SK-N-SH (cell line): ENCODE results near the gene NKD1. TPM values are rescaled to one million over a fixed set of nuclear protein-coding genes. Genes with fewer than 3 reads are reported as not detected.

Source experiments
- CTCF ChIA-PET: fragments of 300-600, 350-600 bp; formaldehyde crosslinking; extraction: SDS; loops from one replicate; lab custom pipeline; 2021; lab: Yijun Ruan, JAX
- POLR2A ChIA-PET: fragments of 350-600 bp; sonication (Branson Sonifier 250); formaldehyde crosslinking; extraction: SDS; loops from one replicate; lab custom pipeline; 2020; ENCODE audit warnings: antibody characterized with exemption, inconsistent platforms; lab: Yijun Ruan, JAX
- DNase-seq: peaks from one replicate; pipeline ENCODE4 v3.0.0; 2012
- H2AFZ ChIP-seq: fragments of 200-600 bp; sonication (generic); 2 replicates; pipeline ENCODE4 v1.8.1; 2016; ENCODE audit warnings: antibody characterized with exemption, mild to moderate bottlenecking, low read depth
- H3F3A ChIP-seq: fragments of 200-600 bp; sonication (generic); replicated peaks from 2 replicates; pipeline ENCODE3; 2016; ENCODE audit warnings: antibody characterized with exemption, mild to moderate bottlenecking; ENCODE audit not compliant: insufficient read depth
- H3K27ac ChIP-seq, 2 experiments: fragments of 200-500 bp in 1 of 2; fragments of 200-600 bp in 1 of 2; sonication (Bioruptor generic) in 1 of 2; sonication (generic), shearing (Covaris generic) in 1 of 2; 2 replicates each; pipeline versions ENCODE4 v1.5.1 to v1.6.1; 2014 to 2016; ENCODE audit warnings: low read depth in 2 of 2, inconsistent platforms in 1 of 2, low read length in 1 of 2, mild to moderate bottlenecking in 1 of 2, mixed read lengths in 1 of 2
- H3K27me3 ChIP-seq: fragments of 200-600 bp; sonication (generic), shearing (Covaris generic); 2 replicates; pipeline ENCODE4 v1.6.1; 2016; ENCODE audit warnings: mixed run types; ENCODE audit not compliant: insufficient read depth
- H3K36me3 ChIP-seq, 2 experiments: fragments of 200-500 bp in 1 of 2; fragments of 200-600 bp in 1 of 2; sonication (Bioruptor generic) in 1 of 2; sonication (generic) in 1 of 2; replicated peaks in 1 of 2; 2 replicates each; pipeline versions ENCODE3 to v1.5.1; 2014 to 2016; ENCODE audit warnings: low read length in 1 of 2, mild to moderate bottlenecking in 1 of 2; ENCODE audit not compliant: insufficient read depth in 2 of 2, control insufficient read depth in 1 of 2
- H3K4me1 ChIP-seq, 2 experiments: fragments of 200-500 bp in 1 of 2; fragments of 200-600 bp in 1 of 2; sonication (Bioruptor generic) in 1 of 2; sonication (generic), shearing (Covaris generic) in 1 of 2; 2 replicates each; pipeline versions ENCODE4 v1.5.1 to v1.6.1; 2014 to 2016; ENCODE audit warnings: low read depth in 1 of 2, low read length in 1 of 2, mixed run types in 1 of 2; ENCODE audit not compliant: insufficient read depth in 2 of 2, control insufficient read depth in 1 of 2
- H3K4me2 ChIP-seq: fragments of 200-600 bp; sonication (generic), shearing (Covaris generic); 2 replicates; pipeline ENCODE4 v1.6.1; 2017; ENCODE audit warnings: mixed run types
- H3K4me3 ChIP-seq, 2 experiments: fragments of 200-500 bp in 1 of 2; fragments of 200-600 bp in 1 of 2; sonication (Bioruptor generic) in 1 of 2; sonication (generic), shearing (Covaris generic) in 1 of 2; 2 replicates each; pipeline versions ENCODE4 v1.5.1 to v1.8.1; 2014 to 2016; ENCODE audit warnings: low read depth in 2 of 2, inconsistent platforms in 1 of 2, low read length in 1 of 2, mild to moderate bottlenecking in 1 of 2, mixed read lengths in 1 of 2, moderate library complexity in 1 of 2
- H3K79me2 ChIP-seq: fragments of 200-600 bp; sonication (generic); 2 replicates; pipeline ENCODE4 v1.8.1; 2017; ENCODE audit warnings: mild to moderate bottlenecking; ENCODE audit not compliant: insufficient read depth
- H3K9ac ChIP-seq: fragments of 200-600 bp; sonication (generic); 2 replicates; pipeline ENCODE4 v1.6.1; 2017; ENCODE audit warnings: mixed run types
- H3K9me2 ChIP-seq: fragments of 200-600 bp; sonication (generic); 2 replicates; pipeline ENCODE4 v1.6.1; 2017; ENCODE audit warnings: mixed run types
- H3K9me3 ChIP-seq: fragments of 200-600 bp; sonication (generic); 2 replicates; pipeline ENCODE4 v1.6.1; 2017; ENCODE audit warnings: mixed run types, mild to moderate bottlenecking, moderate library complexity
- H4K20me1 ChIP-seq: fragments of 200-600 bp; sonication (generic); 2 replicates; pipeline ENCODE4 v1.6.1; 2017; ENCODE audit warnings: mild to moderate bottlenecking, mixed run types; ENCODE audit not compliant: insufficient read depth
- CHD2 ChIP-seq: fragments of 150-350 bp; IDR thresholded peaks from 2 replicates; pipeline ENCODE4 v1.6.1; 2018; ENCODE audit warnings: low read length; ENCODE audit not compliant: partially characterized antibody
- CTCF ChIP-seq: fragments of 200-600 bp; sonication (generic); IDR thresholded peaks from 2 replicates; pipeline ENCODE4 v1.6.1; 2017; ENCODE audit warnings: antibody characterized with exemption, mild to moderate bottlenecking, moderate library complexity
- EP300 ChIP-seq, 2 experiments: IDR thresholded peaks; 2 replicates each; pipeline versions ENCODE4 v1.4.0 to v1.6.1; 2012; ENCODE audit warnings: borderline replicate concordance in 1 of 2, low read depth in 1 of 2, low read length in 1 of 2
- FOXJ3 ChIP-seq: sonication (generic); formaldehyde crosslinking; IDR thresholded peaks from 2 replicates; pipeline ENCODE4 v1.5.1; 2020; ENCODE audit warnings: mild to moderate bottlenecking, missing genetic modification reagents
- GABPA ChIP-seq: IDR thresholded peaks from 2 replicates; pipeline ENCODE4 v1.4.0; 2012; ENCODE audit warnings: low read depth, mild to moderate bottlenecking
- MXI1 ChIP-seq: IDR thresholded peaks from 2 replicates; pipeline ENCODE4 v1.6.1; 2012; ENCODE audit warnings: mild to moderate bottlenecking, low read depth, low read length, improper control_type of control experiment
- NFIC ChIP-seq: IDR thresholded peaks from 2 replicates; pipeline ENCODE4 v1.4.0; 2012; ENCODE audit warnings: borderline replicate concordance
- NRF1 ChIP-seq: IDR thresholded peaks from 2 replicates; pipeline ENCODE4 v1.6.1; 2012; ENCODE audit warnings: low read depth, mild to moderate bottlenecking, low read length
- PBX3 ChIP-seq: IDR thresholded peaks from 2 replicates; pipeline ENCODE4; 2012
- POLR2AphosphoS5 ChIP-seq: IDR thresholded peaks from 2 replicates; pipeline ENCODE4 v1.6.1; 2012; ENCODE audit warnings: low read depth, low read length
- RAD21 ChIP-seq: IDR thresholded peaks from 2 replicates; pipeline ENCODE4 v1.6.1; 2012; ENCODE audit warnings: mild to moderate bottlenecking, low read length
- RCOR1 ChIP-seq: fragments of 150-350 bp; IDR thresholded peaks from 2 replicates; pipeline ENCODE4 v1.6.1; 2017; ENCODE audit warnings: antibody characterized with exemption, low read length
- RXRA ChIP-seq: IDR thresholded peaks from 2 replicates; pipeline ENCODE4 v1.4.0; 2012; ENCODE audit warnings: low read depth, mild to moderate bottlenecking, borderline replicate concordance
- SIN3A ChIP-seq: IDR thresholded peaks from 2 replicates; pipeline ENCODE4 v1.6.1; 2012; ENCODE audit warnings: low read depth, mild to moderate bottlenecking, low read length, moderate library complexity, borderline replicate concordance
- SMC3 ChIP-seq: IDR thresholded peaks from 2 replicates; pipeline ENCODE4 v1.6.1; 2012; ENCODE audit warnings: low read depth, low read length, improper control_type of control experiment
- TCF12 ChIP-seq: IDR thresholded peaks from 2 replicates; pipeline ENCODE4 v1.4.0; 2012
- USF1 ChIP-seq: IDR thresholded peaks from 2 replicates; pipeline ENCODE4 v1.4.0; 2012; ENCODE audit warnings: low read depth, borderline replicate concordance
- USF2 ChIP-seq: fragments of 150-350 bp; IDR thresholded peaks from 2 replicates; pipeline ENCODE4 v1.6.1; 2017; ENCODE audit warnings: antibody characterized with exemption, low read length, low read depth, borderline replicate concordance
- WGBS: methylation state at CpG from one replicate; pipeline ENCODE4 v1.1.6; 2017; ENCODE audit warnings: low lambda C conversion rate; 5-methylcytosine and 5-hydroxymethylcytosine counted together
- polyA plus RNA-seq, 3 experiments: library from polyadenylated mRNA; depleted of rRNA; stranded (reverse); fragments of >200 nt; gene quantifications; 2 replicates each; pipeline ENCODE4 v1.2.3, GENCODE V29; 2012

The NKD1 gene
- polyA plus RNA-seq, 1 of the 3 experiments (the other 2 are of a cell fraction) = 0.02 TPM

GRCh38 chr16:50568187-50568815 lies 20.1 kb downstream of the NKD1 start:
- H3K9ac ChIP-seq = no peak overlapping the region
- no peak overlapping the region for H3K4me3 ChIP-seq
- H3K27me3 ChIP-seq = no peaks in the 10 kb centered on the region
- DNase-seq = no peak
- CTCF ChIA-PET = interaction anchor here (0.5 to 1.5 kb wide), 3 partner anchors 18 to 97 kb away, joined by 3 read pairs; partner anchors contain the start of gene NKD1
- WGBS = 59% methylated on average over 6 of the region's 9 CpGs
- no peaks in the 10 kb centered on the region for H3K9me2 ChIP-seq
- H3K36me3 ChIP-seq = no peaks in the 10 kb centered on the region
- no peaks in the 10 kb centered on the region for H3K9me3 ChIP-seq
- TF ChIP-seq NFIC (no peak), TCF12 (no peak), SIN3A (no peak), PBX3 (no peak), USF2 (no peak), POLR2AphosphoS5 (no peak), NRF1 (no peak), RAD21 (no peak), RCOR1 (no peak)
- H3K27ac ChIP-seq = no peak overlapping the region
- no peaks in the 10 kb centered on the region for H4K20me1 ChIP-seq
- no peaks in the 10 kb centered on the region for H3F3A ChIP-seq
- no peaks in the 10 kb centered on the region for H3K79me2 ChIP-seq
- H2AFZ ChIP-seq = no peak overlapping the region
- no peak overlapping the region for H3K4me2 ChIP-seq
- POLR2A ChIA-PET = interaction anchor here (0.6 kb wide), 1 partner anchor 33 kb away, joined by 3 read pairs; no protein-coding TSS in a partner anchor
- peaks cover 0 to 5% of the 10 kb centered on the region in 2 experiments; a peak in 1 of 4 replicates for H3K4me1 ChIP-seq

- no peaks in the 10 kb centered on the region for H3F3A ChIP-seq
- no peaks in the 10 kb centered on the region for H3K36me3 ChIP-seq
- H3K27me3 ChIP-seq = no peaks in the 10 kb centered on the region
- H3K4me1 ChIP-seq = peaks cover 0 to 7% of the 10 kb centered on the region in 2 experiments; a peak in 1 of 4 replicates
- H4K20me1 ChIP-seq = no peaks in the 10 kb centered on the region
- no peak overlapping the region for H3K4me2 ChIP-seq
- no peak overlapping the region for H2AFZ ChIP-seq
- no peak overlapping the region for H3K27ac ChIP-seq
- no peak for DNase-seq
- CTCF ChIA-PET = no interaction called here
- WGBS = 24% methylated on average over 7 of the region's 7 CpGs
- H3K79me2 ChIP-seq = no peaks in the 10 kb centered on the region
- H3K9ac ChIP-seq = no peak overlapping the region
- H3K9me3 ChIP-seq = no peaks in the 10 kb centered on the region
- POLR2A ChIA-PET = no interaction called here
- TF ChIP-seq CTCF = no peak
- TF ChIP-seq FOXJ3 = no peak
- TF ChIP-seq EP300 (IDR thresholded peaks at IDR 0.05; ENCODE audit: borderline replicate concordance in 1 of 2, low read depth in 1 of 2, low read length in 1 of 2) = no peak
- no peak for TF ChIP-seq MXI1
- no peak for TF ChIP-seq NRF1
- TF ChIP-seq PBX3 = no peak
- TF ChIP-seq SMC3 = no peak
- no peak for TF ChIP-seq SIN3A
- TF ChIP-seq NFIC = no peak
- no peak for TF ChIP-seq GABPA
- TF ChIP-seq USF1 = no peak
- no peak for TF ChIP-seq POLR2AphosphoS5
- TF ChIP-seq CHD2 = no peak
- no peak for TF ChIP-seq RXRA
- no peak overlapping the region for H3K4me3 ChIP-seq
- no peaks in the 10 kb centered on the region for H3K9me2 ChIP-seq
These were observed 22.2 kb downstream of the NKD1 start for GRCh38 chr16:50570354-50570753.
